ENCODE data around the gene LONP1.
A peak's percentile ranks its signal among the peaks of the same experiment; 100 is the strongest.

Gene LONP1

DNA sequence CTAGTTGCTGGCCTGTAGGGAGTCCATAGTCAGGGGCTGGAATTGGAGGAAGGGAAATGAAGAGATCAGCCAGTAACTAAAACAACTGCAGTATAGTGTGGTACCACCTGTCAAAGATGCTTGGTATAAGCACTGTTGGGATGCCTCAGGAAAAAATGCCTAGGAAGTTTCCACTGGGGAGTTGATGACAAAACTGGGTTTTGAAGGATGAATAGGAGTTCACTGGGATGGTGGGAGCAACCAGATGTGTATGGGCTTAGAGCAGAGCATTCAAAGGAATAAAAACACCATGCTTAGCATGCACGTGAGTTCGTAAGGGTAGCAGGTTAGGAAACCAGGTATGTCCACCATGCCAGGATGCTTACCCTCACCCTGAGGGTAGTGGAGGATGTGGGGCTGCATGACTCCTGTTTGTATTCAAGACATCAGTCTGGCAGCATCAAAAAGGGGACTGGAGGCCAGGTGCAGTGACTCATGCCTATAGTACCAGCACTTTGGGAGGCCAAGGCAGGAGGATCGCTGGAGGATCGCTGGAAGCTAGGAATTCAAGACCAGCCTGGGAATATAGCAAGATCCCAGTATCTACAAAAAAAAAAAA lies 7.6 kb upstream of the LONP1 start:
- no peak for FAIRE-seq

DNA sequence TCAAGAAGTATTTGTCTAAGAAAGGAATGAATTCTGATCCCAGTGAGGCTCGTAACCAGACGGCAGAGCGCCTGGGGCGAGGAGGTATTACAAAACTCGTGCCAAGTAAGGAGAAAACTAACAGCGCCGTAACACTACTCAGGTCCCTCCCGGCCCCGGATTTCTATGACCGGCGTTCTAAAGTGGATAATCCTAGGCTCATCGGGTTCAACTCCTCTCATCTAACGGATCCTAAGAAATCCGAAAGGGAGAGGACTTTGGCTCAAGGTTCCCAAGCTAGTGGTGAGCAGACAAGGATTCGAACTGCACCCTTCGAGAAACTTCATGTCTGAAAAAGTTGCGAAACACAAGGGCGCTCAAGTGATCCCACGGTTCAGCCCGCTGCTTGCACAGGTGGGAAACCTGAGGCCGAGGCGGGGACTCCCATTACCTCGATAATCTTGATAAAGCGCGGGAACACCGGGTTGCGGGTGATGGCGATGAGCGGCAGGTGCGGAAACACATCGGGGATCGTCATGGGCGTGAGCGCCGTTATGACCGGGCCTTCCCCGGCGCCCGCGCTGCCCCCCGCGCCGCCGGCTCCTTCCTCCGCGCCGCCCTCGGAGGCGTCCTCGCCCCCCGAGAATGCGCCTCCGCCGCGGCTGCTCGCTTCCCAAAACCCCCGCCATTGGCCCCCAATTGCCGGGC lies 529 bp downstream of the LONP1 start:
- DNase-seq (ENCODE audit: insufficient read length), result no peak
- FAIRE-seq, result no peak
- 0 out of 2 replicates have a peak, but pooled peaks have one; percentile 27 for TF ChIP-seq TAF1 (IDR thresholded peaks at IDR 0.05; ENCODE audit: borderline replicate concordance, low read depth, low read length)
- TF ChIP-seq POLR2A (IDR thresholded peaks at IDR 0.05; ENCODE audit: low read depth, low read length), result no peak
- no peak for TF ChIP-seq POLR2AphosphoS5 (IDR thresholded peaks at IDR 0.05; ENCODE audit: low read depth, low read length)

More for the DNA sequence above, 7.6 kb upstream of the LONP1 start:
- TF ChIP-seq TAF1 (IDR thresholded peaks at IDR 0.05; ENCODE audit: borderline replicate concordance, low read depth, low read length), result no peak
- no peak for TF ChIP-seq POLR2A (IDR thresholded peaks at IDR 0.05; ENCODE audit: low read depth, low read length)
- TF ChIP-seq POLR2AphosphoS5 (IDR thresholded peaks at IDR 0.05; ENCODE audit: low read depth, low read length), result no peak
- DNase-seq (ENCODE audit: insufficient read length), result no peak

DNA sequence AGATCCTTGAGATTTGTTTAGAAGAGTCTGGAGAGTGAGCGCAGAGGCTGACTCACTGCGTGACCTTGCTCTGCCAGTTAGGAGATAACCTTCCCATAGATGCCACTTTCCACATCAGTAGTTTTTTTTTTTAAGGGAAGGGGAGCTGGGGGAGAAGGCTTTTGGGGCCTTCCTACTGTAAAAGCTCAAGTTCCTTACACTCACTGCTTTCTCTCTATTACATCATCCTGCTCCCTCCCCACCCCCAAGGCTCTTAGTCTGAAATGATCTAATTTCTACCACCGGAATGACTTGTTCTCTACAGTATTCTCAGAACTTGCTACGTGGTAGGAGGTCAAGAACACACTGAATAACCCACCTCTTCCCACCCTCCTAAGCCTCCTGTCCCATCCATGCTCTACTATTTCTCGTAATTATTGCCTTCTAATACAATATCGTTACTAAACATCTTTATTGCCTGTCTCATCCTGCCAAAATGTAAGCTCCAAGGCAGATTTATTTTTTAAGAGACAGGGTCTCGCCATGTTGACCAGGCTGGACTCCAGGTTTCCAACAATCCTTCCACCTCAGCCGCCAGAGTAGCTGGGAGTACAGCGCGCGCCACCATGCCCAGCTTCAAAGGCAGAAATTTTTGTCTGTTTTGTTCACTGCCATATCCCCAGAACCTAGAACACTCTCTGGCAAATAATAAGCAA lies 1.2 kb downstream of the LONP1 start:
- 0 out of 2 replicates have a peak, but pooled peaks have one; percentile 66 for TF ChIP-seq POLR2AphosphoS5 (IDR thresholded peaks at IDR 0.05; ENCODE audit: low read depth, low read length)
- TF ChIP-seq POLR2A (IDR thresholded peaks at IDR 0.05; ENCODE audit: low read depth, low read length), result peak; percentile 56; the same call in 1 of the 2 replicates
- no peak for TF ChIP-seq TAF1 (IDR thresholded peaks at IDR 0.05; ENCODE audit: borderline replicate concordance, low read depth, low read length)
- no peak for FAIRE-seq
- DNase-seq (ENCODE audit: insufficient read length), result peak; percentile 29

DNA sequence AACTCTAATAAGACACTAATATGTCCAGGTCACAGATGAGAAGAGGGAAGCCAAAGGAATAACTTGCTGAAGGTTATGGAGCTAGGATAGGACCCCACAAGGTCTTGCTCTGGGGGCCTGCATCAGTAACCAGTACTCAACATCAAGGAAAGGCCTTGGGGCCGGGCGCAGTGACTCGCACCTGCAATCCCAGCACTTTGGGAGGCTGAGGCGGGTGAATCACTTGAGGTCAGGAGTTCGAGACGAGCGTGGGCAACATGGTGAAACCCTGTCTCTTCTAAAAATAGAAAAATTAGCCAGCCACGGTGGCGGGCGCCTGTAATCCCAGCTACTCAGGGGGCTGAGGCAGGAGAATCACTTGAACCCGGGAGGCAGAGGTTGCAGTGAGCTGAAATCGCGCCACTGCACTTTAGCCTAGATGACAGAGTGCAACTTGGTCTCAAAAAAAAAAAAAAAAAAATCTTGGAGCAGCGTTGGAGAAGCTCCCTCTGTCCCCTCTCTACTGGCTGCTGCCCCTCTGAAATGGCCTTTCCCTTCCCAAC lies 1.8 kb downstream of the LONP1 start:
- FAIRE-seq, result no peak
- no peak for TF ChIP-seq POLR2AphosphoS5 (IDR thresholded peaks at IDR 0.05; ENCODE audit: low read depth, low read length)
- no peak for TF ChIP-seq POLR2A (IDR thresholded peaks at IDR 0.05; ENCODE audit: low read depth, low read length)

DNA sequence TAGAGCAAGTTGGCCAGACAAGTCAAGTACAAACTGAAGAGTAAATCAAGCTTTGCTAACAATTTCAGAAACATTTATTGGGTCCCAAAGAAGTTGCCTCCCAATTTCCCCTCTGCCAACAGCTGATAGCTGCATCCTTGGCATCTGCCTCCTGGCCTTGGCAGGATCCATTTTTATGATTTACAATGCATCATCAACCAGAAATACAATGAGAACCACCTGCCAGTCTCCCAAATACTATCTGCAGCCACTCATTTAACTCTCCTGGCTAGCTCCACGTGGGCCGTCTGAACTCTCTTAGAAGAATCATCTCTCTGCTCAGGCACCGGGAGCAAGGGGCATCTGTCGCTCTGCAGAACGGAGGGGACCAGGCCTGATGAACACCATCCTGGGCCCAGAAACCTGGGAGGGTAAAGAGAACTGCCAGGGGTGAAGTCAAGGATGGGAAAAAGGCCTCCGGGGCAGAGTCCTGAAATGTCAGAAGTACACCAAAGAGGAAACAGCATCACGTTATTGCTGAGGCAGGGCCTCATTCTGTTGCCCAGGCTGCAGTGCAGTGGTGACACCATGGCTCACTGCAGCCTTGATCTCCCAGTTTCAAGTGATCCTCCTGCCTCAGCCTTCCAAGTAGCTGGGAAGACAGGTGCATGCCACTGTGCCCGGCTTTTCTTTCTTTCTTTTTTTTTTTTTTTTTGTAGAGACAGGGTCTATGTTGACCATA lies 2.6 kb downstream of the LONP1 start:
- DNase-seq (ENCODE audit: insufficient read length) (no peak), FAIRE-seq (no peak)
- TF ChIP-seq POLR2AphosphoS5 (IDR thresholded peaks at IDR 0.05; ENCODE audit: low read depth, low read length) (no peak), POLR2A (IDR thresholded peaks at IDR 0.05; ENCODE audit: low read depth, low read length) (no peak), TAF1 (IDR thresholded peaks at IDR 0.05; ENCODE audit: borderline replicate concordance, low read depth, low read length) (no peak)

More for the DNA sequence above, 1.8 kb downstream of the LONP1 start:
- DNase-seq (ENCODE audit: insufficient read length), result no peak

DNA sequence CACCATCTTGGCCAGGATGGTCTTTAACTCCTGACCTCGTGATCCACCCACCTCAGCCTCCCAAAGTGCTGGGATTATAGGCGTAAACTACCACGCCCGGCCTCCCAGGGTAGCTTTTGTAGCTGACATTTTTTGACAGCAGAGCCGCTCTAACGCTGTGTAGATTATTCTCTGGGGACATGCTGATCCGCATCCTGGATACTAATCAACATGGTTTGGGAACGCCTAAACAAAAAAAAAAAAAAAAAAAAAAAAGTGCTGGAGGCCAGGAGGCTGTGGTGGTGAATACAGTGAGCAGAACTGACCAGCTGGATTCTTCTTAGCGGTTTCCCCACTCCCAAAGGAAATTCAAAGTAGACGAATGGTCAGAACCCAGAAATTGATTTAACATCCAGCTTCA lies 5.1 kb downstream of the LONP1 start:
- TF ChIP-seq POLR2AphosphoS5 (IDR thresholded peaks at IDR 0.05; ENCODE audit: low read depth, low read length), result no peak
- TF ChIP-seq TAF1 (IDR thresholded peaks at IDR 0.05; ENCODE audit: borderline replicate concordance, low read depth, low read length), result no peak
- no peak for TF ChIP-seq POLR2A (IDR thresholded peaks at IDR 0.05; ENCODE audit: low read depth, low read length)
- FAIRE-seq (no peak), DNase-seq (ENCODE audit: insufficient read length) (no peak)

DNA sequence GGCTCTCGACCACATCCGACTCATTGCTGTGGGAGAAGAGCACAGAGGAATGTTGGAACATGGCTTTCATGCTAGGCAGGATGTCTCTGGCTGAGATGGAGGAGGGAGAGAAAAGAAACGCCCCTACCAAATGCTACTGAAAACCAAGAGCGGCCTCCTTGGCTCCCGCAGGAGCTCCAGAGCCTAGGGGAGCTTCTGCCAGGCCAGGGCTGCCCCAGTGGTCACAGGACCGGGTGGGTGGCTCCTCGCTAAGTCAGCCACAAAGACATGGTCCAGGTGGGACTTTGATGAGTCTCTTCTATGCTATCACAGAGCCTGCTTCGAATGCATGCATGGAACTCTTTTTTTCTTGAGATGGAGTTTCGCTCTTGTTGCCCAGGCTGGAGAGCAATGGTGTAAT lies 6.7 kb downstream of the LONP1 start:
- FAIRE-seq (no peak), DNase-seq (ENCODE audit: insufficient read length) (no peak)
- TF ChIP-seq TAF1 (IDR thresholded peaks at IDR 0.05; ENCODE audit: borderline replicate concordance, low read depth, low read length) (no peak), POLR2AphosphoS5 (IDR thresholded peaks at IDR 0.05; ENCODE audit: low read depth, low read length) (no peak), POLR2A (IDR thresholded peaks at IDR 0.05; ENCODE audit: low read depth, low read length) (no peak)

DNA sequence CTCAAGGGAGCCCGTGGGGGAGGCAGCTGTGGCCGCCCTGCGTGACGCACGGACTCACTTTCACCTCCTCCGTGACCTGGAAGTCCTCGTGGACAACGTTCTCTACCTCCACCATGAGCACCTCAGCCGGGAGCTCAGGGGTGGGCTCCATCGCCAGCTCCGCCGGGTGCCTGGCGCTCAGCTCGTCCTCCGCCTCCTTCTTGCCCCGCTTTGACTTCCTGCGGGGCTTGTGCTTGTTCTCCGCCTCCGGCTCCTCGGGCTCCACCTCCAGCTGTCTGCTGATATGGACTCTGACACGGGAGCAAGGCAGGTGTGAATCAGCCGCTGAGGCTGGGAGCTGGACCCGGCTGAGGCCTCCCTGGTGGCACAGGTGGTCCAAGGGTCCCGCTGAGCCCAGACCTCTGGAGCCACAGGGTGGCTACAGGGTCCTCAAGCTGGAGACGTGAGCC lies 8.2 kb downstream of the LONP1 start:
- TF ChIP-seq TAF1 (IDR thresholded peaks at IDR 0.05; ENCODE audit: borderline replicate concordance, low read depth, low read length), result no peak
- no peak for TF ChIP-seq POLR2AphosphoS5 (IDR thresholded peaks at IDR 0.05; ENCODE audit: low read depth, low read length)
- FAIRE-seq (no peak), DNase-seq (ENCODE audit: insufficient read length) (no peak)

DNA sequence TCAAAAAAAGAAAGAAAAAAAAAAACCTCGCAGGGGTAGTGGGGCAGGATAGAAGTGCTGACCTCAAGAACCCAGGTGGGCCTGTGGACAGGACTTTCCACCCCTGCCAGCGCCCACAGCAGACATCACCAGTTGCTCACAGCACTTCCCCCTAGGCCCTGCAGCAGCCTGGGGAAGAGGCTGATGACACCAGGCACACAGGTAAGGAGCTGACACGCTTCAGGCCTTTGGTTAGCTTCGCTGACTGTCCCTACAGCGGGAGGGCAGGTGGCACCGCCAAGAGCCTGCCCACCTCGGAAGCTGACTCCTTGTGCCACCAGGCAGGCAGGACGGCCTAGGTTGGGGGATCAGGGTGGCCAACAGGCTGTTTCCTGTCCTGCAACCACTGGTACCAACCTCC lies 8.9 kb downstream of the LONP1 start:
- TF ChIP-seq POLR2A (IDR thresholded peaks at IDR 0.05; ENCODE audit: low read depth, low read length), result no peak
- TF ChIP-seq TAF1 (IDR thresholded peaks at IDR 0.05; ENCODE audit: borderline replicate concordance, low read depth, low read length), result no peak
- TF ChIP-seq POLR2AphosphoS5 (IDR thresholded peaks at IDR 0.05; ENCODE audit: low read depth, low read length), result no peak
- no peak for FAIRE-seq
- DNase-seq (ENCODE audit: insufficient read length), result no peak

DNA sequence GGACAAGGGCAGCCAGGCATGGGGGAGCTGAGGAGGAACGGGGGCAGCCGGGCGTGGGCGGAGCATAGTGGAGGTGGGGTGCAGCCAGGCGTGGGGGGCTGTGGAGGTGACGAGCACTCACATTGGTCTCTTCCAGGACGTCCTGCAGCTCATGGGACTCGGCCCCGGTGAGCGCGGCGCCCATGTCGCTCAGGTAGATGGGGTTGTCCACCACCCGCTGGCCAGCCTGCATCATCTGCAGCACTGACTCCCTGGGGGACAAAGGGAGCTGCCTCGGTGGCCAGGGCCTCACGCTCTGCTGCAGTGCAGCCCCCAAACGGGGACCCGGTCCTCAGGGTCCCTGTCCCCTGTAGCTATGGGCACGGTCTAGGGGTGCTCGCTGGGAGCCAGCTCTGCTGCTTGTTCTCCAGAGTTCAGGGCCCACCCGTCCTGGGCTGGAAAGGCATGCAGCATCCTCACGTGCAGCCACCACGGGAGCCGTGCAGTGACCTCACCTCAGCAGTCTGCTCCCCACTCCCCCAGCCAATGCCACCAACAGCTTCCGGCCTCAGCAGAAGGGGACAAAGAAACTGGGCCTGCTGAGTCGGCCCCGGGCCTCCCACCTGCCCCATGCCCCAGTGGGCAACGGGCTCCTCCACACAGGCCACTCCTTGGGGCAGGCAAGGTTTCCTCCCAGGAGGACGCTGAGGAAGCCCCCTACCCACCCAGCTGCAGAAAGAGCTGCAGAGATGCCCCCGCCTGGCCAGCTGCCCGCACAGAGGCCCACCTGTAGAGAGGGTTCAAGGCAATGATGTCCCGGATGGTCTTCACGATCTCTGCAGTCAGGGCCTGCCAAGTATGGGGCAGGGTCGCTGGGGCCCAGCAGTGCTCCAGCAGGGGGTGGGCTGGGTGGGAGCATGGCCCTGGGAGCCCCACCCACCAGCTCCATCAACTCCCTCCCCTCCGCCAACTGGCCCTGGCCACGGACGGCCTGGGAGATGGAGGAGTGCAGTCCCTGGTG lies 12.1 kb downstream of the LONP1 start:
- no peak for FAIRE-seq
- TF ChIP-seq TAF1 (IDR thresholded peaks at IDR 0.05; ENCODE audit: borderline replicate concordance, low read depth, low read length) (no peak), POLR2A (IDR thresholded peaks at IDR 0.05; ENCODE audit: low read depth, low read length) (peak; percentile 37), POLR2AphosphoS5 (IDR thresholded peaks at IDR 0.05; ENCODE audit: low read depth, low read length) (peak; percentile 38; the same call in 1 of the 2 replicates)
- DNase-seq (ENCODE audit: insufficient read length), result no peak

Data from GM12892 (cell line).